Activated CD8-positive, alpha-beta memory T cell treated with anti-CD3 and anti-CD28 coated beads for 36 hours (primary cell): ENCODE data around the gene HOXC9. TPM values are rescaled to one million over a fixed set of nuclear protein-coding genes. Genes with fewer than 3 reads are reported as not detected.

Experiments used
- CTCF ChIA-PET: fragments of 350-600 bp; sonication (Branson Sonifier 250); formaldehyde crosslinking; loops from one replicate; lab custom pipeline; 2021; ENCODE audit warnings: antibody characterized with exemption; lab: Charles Lee
- POLR2A ChIA-PET: fragments of 350-600 bp; sonication (Branson Sonifier 250); formaldehyde crosslinking; loops from one replicate; lab custom pipeline; 2021; ENCODE audit warnings: antibody characterized with exemption; lab: Charles Lee
- total RNA-seq, 2 experiments: library from RNA; stranded (reverse); gene quantifications; one replicate each; pipeline ENCODE4 v1.2.3, GENCODE V29; 2021

The HOXC9 gene
- total RNA-seq, 2 experiments from 2014 or later, result not detected

- ChIA-PET POLR2A (no interaction called here), CTCF (no interaction called here)
Observed at GRCh38 chr12:53973236-53974042, 26.5 kb upstream of the HOXC9 start.

- CTCF ChIA-PET, result interaction anchor here (0.6 kb wide), 1 partner anchor 168 kb away, joined by 4 read pairs; no protein-coding TSS in a partner anchor
- POLR2A ChIA-PET, result no interaction called here
Observed at GRCh38 chr12:53974084-53975063, 25.6 kb upstream of the HOXC9 start, which contains the start of gene HOTAIR. TSS of gene HOTAIR (minus strand) at chr12:53974954.

GRCh38 chr12:53975064-53975471 is 24.9 kb upstream of the HOXC9 start:
- POLR2A ChIA-PET, result no interaction called here
- CTCF ChIA-PET, result interaction anchor here (0.6 to 1.2 kb wide), 2 partner anchors 31 to 168 kb away, joined by 3 to 4 read pairs; no protein-coding TSS in a partner anchor

DNA sequence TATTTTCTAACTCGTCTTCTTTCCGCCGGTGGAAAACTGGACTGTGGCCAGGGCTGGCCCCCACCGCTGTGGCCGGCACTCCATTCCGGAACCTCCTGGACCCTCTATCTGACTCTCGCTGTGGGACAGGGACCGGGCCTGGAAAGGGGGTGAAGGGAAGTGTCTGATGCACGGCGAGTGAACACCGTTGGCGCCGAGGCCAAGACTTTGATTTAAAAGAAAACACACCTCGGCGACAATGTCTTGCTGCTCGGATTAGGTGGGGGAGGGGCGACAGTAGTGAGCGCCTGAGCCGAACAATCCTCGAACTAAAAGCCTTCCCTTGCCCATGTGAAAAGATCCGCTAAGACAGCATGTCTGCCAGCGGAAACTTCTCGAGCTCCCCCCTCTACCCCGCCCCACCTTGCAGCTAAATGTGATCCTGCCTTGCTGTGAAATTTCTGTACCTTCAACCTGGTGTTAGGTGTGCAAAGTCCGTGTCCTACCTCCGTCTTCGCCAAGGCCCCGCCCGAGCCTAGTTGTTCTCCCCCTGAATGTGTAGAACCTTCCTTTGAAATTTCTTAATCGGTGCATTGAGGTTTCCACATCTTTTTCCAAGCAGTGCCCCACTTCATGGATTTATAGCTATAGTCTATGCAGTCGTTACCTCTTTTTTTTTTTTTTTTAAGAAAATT is 24.3 kb upstream of the HOXC9 start:
- ChIA-PET POLR2A (interaction anchor here (0.6 kb wide), 1 partner anchor 216 kb away, joined by 4 read pairs; no protein-coding TSS in a partner anchor), CTCF (interaction anchor here (0.6 to 1.2 kb wide), 2 partner anchors 30 to 169 kb away, joined by 3 to 4 read pairs; no protein-coding TSS in a partner anchor)

DNA sequence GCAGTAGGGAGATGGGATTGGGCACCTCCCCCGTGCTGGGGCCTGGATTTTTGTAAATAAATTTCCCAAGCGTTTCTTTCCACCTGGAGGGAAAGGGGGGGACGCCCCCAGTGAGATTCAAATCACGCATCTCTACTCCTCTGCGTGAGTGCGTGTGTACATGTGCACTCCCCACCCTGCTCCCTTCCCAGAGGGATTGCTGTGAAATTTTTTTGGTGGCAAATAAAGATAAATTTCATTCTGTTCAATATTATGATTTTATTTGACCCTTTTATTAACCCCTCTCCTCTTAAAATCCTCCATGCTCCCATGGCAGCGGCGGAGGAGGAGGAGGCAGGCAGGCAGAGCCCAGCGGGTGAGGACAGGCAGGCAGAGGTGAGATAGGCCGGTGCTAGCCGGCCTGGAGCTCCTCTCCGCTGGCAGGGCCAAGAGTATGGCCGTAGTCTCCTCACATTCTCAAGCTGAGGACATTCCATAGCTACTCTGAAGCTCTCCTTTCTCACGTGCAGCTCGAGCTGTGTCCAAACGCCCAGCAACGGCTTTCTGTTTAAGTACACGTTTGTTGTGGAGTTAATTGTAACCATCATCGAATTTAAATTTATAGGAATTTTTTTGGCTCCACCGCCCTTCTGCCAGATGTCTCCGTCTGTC is 23.7 kb upstream of the HOXC9 start:
- ChIA-PET CTCF (interaction anchor here (1.2 kb wide), 1 partner anchor 29 kb away, joined by 3 read pairs; no protein-coding TSS in a partner anchor), POLR2A (interaction anchor here (0.6 kb wide), 1 partner anchor 215 kb away, joined by 4 read pairs; no protein-coding TSS in a partner anchor)

DNA sequence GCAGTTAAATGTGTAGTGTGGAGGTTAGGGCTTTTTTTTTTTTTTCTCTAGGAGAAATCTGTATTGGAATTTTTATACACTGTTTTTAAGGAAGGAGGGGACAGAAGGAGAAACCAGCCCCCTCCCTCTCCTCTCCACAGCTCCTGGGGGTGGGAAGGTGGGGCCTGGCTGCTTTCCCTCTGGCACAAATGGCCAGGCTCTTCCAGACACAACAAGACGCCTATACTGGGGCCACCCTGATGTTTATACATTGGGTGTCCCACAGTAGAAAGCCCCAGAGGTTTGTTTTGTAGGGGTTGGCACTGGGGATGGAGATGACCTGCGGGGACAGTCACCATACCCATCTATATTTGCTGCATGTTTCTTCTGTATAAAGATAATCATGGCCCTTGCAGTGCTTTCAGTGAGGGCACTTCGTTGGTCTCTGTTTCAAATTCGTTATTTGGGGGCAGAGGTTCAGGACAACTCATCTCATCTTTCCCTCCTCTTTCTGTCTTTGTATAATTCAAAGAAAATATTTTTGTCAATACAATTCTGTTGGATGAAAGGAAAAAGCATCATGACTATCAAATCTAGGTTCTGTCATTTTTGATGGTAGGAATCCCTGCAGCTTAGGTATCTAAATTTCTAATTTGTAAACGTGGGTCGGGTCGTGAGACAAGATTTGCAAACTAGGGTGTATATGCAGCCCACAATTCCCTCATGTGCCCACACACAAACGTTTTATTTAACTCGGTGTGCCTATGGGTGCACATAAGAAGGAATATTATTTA is 23.0 kb upstream of the HOXC9 start:
- ChIA-PET CTCF (no interaction called here), POLR2A (no interaction called here)

GRCh38 chr12:53977596-53978445 is 22.1 kb upstream of the HOXC9 start:
- ChIA-PET POLR2A (no interaction called here), CTCF (interaction anchor here (0.6 kb wide), 1 partner anchor 224 kb away, joined by 3 read pairs; no protein-coding TSS in a partner anchor)

GRCh38 chr12:53978477-53979356 is 21.2 kb upstream of the HOXC9 start:
- ChIA-PET CTCF (interaction anchor here (0.6 kb wide), 2 partner anchors 224 to 287 kb away, joined by 3 read pairs; no protein-coding TSS in a partner anchor), POLR2A (no interaction called here)

- POLR2A ChIA-PET, result no interaction called here
- CTCF ChIA-PET, result no interaction called here
Observed at GRCh38 chr12:53980104-53980801, 19.7 kb upstream of the HOXC9 start.

DNA sequence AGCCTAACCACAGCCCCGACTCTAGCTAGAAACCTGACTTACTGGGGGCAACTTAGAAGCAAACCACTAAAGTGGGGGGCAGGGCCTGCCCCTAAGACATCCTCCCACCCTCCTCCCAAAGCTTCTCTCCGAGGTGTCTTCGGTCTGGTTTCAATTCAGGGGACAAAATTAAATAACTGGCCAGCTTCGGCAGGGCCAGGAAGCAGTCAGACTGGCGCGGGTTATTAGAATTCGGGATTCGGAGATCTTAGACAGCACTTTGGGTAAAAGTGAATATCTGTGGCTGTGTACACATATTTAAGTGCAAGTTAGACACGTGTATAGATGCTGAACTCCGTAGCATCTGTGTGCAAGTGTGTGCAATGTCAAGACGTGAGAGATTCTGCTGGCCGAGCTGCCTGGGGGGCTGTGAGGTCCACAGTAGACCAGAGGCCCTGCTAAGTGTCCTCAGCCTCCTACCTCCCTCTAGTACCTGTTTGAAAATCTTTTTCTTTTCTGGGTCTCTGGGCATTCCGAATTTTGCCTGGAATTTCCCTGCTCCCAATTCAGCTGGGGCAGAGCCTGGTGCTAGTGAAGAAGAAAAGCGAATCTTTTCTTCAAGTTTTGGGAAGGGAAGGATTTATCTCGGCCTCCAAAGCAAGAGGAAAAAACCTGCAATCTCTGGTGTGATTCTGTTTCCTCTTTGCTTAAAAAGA is 19.0 kb upstream of the HOXC9 start:
- POLR2A ChIA-PET, result no interaction called here
- CTCF ChIA-PET, result no interaction called here

DNA sequence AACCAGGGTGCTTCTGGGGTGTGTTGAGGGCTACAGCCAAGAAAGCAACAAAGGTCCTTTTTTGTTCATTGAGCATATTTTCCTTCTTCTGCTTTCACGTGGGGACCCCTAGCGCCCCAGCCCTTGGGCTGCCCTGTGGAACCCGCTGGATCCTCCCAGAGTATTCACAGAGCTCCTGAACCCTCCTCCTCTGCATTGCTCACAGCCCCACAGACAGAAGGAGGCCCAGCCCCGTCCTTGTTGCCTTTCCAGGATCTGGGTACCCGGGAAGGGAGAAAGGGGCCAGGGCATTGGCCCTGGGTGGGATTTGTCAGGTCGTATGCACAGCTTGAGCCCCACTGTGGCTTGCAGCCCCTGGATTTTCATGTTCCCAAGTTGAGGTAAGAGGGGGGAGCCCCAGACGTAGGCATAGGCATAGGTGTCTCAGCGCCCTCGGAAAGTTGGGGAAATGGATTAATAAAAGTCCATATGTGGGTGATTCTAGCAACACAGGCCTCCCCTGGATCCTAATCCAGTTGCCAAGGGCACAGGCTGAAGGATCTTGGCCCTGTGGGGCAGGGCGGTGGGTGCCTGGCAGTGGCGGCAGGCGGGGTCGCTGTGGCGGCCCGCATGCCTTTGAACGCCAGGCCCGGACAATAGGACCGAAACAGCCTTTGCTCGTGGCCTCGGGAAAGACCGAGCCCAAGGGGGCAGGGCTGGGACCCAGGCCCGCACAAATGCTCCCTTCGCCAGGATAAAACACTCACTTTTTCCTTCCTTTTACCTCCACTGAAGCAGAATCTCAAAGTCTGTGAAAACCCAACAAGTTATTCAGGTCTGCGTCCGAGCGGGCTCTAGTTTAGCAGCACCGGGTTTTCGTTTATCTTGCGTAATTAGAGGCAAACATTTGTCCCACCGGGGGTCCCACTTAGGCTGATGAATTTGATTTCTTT is 18.1 kb upstream of the HOXC9 start:
- ChIA-PET CTCF (interaction anchor here (0.6 kb wide), 1 partner anchor 50 kb away, joined by 3 read pairs; no protein-coding TSS in a partner anchor), POLR2A (no interaction called here)

DNA sequence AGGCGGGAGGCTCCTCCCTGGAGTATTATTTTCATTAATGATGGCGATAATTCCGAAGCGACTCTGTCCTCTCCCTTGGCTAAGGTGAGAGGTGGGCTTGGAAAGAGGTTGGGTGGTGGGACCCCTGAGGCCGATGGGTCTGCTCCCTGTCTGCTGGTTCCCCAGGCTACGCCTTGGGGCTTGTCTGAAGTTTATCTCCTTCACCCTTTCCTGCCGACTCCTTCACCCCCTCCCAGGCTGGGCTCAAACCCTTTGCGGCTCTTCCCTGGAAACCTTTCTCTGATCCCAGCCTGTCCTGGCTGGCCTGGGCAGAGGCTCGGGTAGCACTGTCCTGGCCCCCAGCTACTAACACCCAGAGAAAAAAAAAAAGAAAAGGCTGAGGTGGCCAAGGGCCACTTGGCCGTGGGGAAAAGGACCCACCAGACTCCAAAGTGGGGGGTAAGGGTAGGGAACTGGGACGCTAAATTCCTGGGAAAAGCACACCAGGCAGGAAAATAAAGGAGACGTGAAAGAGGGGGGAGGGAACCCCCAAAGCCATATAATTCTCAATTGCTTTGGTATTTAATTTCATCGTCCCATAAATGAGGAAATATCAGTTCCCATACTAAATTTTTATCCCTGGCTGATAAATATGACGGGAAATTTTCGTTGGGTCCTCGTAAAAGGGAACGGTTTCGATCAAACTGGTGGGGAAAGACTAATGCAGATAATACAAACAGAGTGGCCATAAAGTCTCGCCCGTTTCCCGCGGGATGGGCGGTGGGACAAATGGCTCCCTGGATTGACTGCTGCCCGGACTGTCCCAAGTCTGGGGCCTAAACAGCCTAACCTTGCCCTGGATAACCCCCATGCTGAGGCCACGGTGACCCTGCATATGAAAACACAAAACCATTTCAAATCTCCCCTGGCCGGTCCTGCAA is 17.1 kb upstream of the HOXC9 start:
- ChIA-PET POLR2A (no interaction called here), CTCF (interaction anchor here (0.6 kb wide), 1 partner anchor 49 kb away, joined by 3 read pairs; no protein-coding TSS in a partner anchor)

DNA sequence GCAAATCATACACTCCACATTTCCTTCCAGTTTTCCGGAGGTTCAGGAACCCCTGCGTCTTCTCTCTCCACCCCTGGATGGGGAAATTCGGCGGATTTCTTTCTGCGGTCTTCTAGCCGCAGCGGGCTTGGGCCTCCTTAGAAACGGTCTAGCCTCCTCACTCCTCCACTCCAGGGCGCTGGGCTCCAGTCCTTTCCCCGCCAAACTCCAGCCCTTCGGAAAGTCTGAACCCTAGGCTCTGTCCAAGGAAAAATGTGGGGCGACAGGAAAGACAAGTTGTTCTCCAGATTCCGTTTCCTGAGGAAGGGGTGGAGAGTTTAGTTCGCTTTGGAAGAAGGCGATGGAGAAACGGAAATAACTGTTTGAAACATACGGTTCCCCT is 16.4 kb upstream of the HOXC9 start:
- CTCF ChIA-PET, result no interaction called here

More for the DNA sequence above, 16.4 kb upstream of the HOXC9 start:
- POLR2A ChIA-PET, result no interaction called here
